Measurements from ENCODE around the gene RAD9A. TPM values are rescaled to one million over a fixed set of nuclear protein-coding genes. Genes with fewer than 3 reads are reported as not detected.

RAD9A gene
- total RNA-seq, 1 experiment from 2014 or later, result 20.9 TPM

GRCh38 chr11:67382276-67383136 is 9.3 kb upstream of the RAD9A start:
- H3K9ac ChIP-seq (ENCODE audit: extremely low read depth, insufficient read length, low read length), result no peak overlapping the region
- Mint-ChIP-seq H3K27ac (no peak overlapping the region), H3K4me1 (peaks cover 19 to 21% of the 10 kb centered on the region in 2 experiments), H3K9me3 (no peaks in the 10 kb centered on the region), H3K4me3 (no peak overlapping the region), H3K27me3 (ENCODE audit: low read depth) (peaks cover 50% of the 10 kb centered on the region), H3K36me3 (ENCODE audit: insufficient read depth in 1 of 3, low read depth in 3 of 3) (no peaks in the 10 kb centered on the region)
- no peak overlapping the region for H2BK5ac ChIP-seq (ENCODE audit: insufficient read length, low read length)
- no peak overlapping the region for H4K91ac ChIP-seq (ENCODE audit: insufficient read length, low read depth, low read length)
- no peak overlapping the region for H3K4me2 ChIP-seq (ENCODE audit: insufficient read depth, insufficient read length, low read length)
- no peak overlapping the region for H3K23ac ChIP-seq (ENCODE audit: insufficient read length, low read depth, low read length)
- no peak overlapping the region for H3K4ac ChIP-seq (ENCODE audit: low read depth, low read length)
- no peak overlapping the region for H2AFZ ChIP-seq (ENCODE audit: low read length)
- no peaks in the 10 kb centered on the region; the same call in 1 of the 2 replicates for H3K4me1 ChIP-seq (ENCODE audit: insufficient read depth, low read length)
- peak; percentile 83 for DNase-seq
- H3K9me3 ChIP-seq (ENCODE audit: control insufficient read depth, low read depth, low read length), result no peaks in the 10 kb centered on the region
- no peak overlapping the region for H3K27ac ChIP-seq (ENCODE audit: insufficient read length, low read depth, low read length)
- H2BK120ac ChIP-seq (ENCODE audit: low read depth, low read length, poor library complexity, severe bottlenecking), result no peak overlapping the region
- peak; percentile 97 for TF ChIP-seq CTCF (conservative IDR thresholded peaks at IDR 0.05)
- H2BK12ac ChIP-seq (ENCODE audit: insufficient read length, low read depth, low read length), result no peak overlapping the region
- H3K27me3 ChIP-seq (ENCODE audit: insufficient read depth, low read length), result no peaks in the 10 kb centered on the region; the same call in 1 of the 2 replicates
- no peaks in the 10 kb centered on the region for H3K79me2 ChIP-seq (ENCODE audit: insufficient read depth, low read length)
- no peak overlapping the region for H4K5ac ChIP-seq (ENCODE audit: insufficient read length, low read depth, low read length)
- no peaks in the 10 kb centered on the region for H4K20me1 ChIP-seq (ENCODE audit: control insufficient read depth, insufficient read depth, insufficient read length)
- H3K18ac ChIP-seq (ENCODE audit: insufficient read length, low read depth, low read length), result no peak overlapping the region
- no peak overlapping the region for H3T11ph ChIP-seq (ENCODE audit: low read length)
- H2AK5ac ChIP-seq (ENCODE audit: insufficient read length, low read length), result no peak overlapping the region
- no peak overlapping the region for H2BK15ac ChIP-seq (ENCODE audit: low read depth, low read length)
- no peak overlapping the region for H3K56ac ChIP-seq (ENCODE audit: insufficient read length, low read depth, low read length)
- no CpG with 5 or more reads among the region's 16 CpGs for WGBS (ENCODE audit: extremely low coverage, insufficient read length, low lambda C conversion rate)
- H2BK20ac ChIP-seq (ENCODE audit: low read depth, low read length, poor library complexity, severe bottlenecking), result no peak overlapping the region
- no peaks in the 10 kb centered on the region for H3K79me1 ChIP-seq (ENCODE audit: insufficient read depth, low read depth, low read length, poor library complexity, severe bottlenecking)
- H3K14ac ChIP-seq (ENCODE audit: insufficient read depth, low read length), result no peak overlapping the region
- H3K23me2 ChIP-seq (ENCODE audit: insufficient read length, low read depth, low read length, poor library complexity, severe bottlenecking), result no peaks in the 10 kb centered on the region
- H4K8ac ChIP-seq (replicated peaks; ENCODE audit: insufficient read length, low read depth, low read length), result no peak overlapping the region

Data from H9 (cell line).